EH (cell line): Measurements from ENCODE around the gene NAV2.

Source experiments
- DNase-seq: peaks from one replicate; pipeline ENCODE4 v3.0.0-alpha.2; 2015; ENCODE audit warnings: low read depth

The NAV2 gene, protein sequence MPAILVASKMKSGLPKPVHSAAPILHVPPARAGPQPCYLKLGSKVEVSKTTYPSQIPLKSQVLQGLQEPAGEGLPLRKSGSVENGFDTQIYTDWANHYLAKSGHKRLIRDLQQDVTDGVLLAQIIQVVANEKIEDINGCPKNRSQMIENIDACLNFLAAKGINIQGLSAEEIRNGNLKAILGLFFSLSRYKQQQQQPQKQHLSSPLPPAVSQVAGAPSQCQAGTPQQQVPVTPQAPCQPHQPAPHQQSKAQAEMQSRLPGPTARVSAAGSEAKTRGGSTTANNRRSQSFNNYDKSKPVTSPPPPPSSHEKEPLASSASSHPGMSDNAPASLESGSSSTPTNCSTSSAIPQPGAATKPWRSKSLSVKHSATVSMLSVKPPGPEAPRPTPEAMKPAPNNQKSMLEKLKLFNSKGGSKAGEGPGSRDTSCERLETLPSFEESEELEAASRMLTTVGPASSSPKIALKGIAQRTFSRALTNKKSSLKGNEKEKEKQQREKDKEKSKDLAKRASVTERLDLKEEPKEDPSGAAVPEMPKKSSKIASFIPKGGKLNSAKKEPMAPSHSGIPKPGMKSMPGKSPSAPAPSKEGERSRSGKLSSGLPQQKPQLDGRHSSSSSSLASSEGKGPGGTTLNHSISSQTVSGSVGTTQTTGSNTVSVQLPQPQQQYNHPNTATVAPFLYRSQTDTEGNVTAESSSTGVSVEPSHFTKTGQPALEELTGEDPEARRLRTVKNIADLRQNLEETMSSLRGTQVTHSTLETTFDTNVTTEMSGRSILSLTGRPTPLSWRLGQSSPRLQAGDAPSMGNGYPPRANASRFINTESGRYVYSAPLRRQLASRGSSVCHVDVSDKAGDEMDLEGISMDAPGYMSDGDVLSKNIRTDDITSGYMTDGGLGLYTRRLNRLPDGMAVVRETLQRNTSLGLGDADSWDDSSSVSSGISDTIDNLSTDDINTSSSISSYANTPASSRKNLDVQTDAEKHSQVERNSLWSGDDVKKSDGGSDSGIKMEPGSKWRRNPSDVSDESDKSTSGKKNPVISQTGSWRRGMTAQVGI (N-terminal part only)

DNA sequence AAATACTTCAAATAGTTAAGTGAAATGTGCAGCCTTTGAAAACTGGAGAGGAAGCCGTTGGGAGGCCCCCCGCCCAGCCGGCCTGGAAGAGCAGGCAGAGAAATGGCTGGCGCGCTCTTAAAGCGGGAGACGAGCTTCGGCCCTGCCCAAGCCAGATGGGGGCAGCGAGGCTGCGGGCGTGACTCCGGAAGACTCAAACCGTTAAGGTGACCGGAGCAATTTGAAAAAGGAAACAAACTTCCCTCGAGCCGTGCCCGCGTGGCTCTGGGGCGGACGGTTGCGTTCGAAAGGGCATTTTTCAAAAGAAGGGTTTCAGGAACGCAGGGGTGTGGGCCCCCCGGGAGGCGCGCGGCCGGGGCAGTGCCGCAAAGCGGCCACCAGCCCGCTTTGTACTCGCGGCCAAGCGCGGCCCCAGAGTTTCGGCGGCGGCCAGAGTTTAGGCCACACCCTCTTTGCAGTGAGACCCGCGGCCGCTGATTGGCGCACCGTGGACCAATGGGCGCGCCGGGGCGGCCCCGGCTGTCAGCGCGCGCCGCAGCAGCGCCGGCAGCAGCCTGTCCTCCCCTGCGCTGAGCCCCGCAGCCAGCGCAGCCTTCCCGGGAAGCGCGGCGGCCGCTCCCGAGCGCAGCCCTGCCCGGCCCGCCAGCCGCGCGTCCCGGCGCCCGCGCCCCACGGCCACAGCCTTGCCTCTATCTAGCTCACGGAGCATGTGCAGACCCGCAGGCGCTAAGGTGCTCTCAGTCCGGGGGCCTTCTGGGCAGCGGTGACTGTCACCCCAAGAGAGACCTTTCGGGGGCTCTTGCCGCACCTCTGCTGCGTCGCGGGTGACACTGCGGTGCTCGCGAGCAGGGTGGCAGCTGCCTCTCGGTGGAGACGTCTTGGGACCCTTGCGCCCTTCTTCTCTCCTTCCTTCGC, at the start of gene NAV2:
NAV2 (plus strand) TSS at position 557 of the 915 bp plus-strand sequence. CDS start 859 bp downstream, outside the sequence.
- peak; percentile 94 for DNase-seq

DNA sequence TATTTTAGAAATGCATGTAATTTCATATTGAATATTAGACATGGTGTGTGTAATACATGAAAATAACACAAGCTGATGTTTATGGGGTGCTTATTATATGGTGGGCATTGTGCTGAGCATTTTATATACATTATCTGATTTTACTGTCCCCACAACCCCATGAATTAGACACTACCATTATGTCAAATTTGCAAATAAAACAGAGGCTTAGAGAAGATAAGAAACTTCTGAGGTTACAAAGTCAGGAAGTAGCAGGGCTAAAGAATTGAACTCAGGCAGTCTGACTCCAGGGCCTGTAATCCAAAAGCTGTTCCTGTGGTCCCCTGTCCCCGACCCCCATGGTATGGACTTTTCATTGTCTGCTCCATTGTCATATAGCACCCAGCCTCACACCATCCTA, 49.4 kb upstream of the NAV2 start:
- DNase-seq = no peak

DNA sequence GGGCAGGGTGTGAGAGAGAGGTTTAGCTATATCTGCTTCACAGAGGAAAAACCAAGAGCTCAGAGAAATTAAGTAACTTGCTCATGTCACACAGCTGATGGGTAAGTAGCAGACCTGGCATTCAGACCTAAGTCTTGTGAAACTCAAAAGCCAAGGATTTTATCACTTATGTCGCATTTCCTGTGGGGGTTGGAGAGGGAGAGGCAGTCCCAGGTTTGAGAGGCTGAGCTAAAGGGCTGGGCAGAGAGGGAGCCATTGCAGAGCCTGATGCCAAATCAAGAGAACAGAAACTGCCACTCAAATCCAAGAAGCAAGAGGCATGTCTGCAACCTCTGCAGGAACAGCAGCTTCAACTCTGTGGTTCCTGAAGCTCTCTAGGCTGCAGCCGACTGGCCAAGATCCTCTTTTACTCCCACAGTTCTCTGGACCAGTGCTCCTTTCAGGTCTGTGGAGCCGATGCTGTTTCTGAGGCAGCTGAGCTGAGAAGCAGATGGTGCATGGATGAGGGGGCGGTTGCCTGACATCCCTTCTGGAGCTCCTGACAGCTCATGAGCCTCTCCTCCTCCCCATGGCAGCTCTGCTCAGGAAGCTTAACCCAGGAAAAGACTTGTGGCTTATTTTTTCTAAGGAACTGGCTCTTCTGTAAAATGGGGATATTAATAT, 47.6 kb upstream of the NAV2 start:
- DNase-seq = peak; percentile 71

DNA sequence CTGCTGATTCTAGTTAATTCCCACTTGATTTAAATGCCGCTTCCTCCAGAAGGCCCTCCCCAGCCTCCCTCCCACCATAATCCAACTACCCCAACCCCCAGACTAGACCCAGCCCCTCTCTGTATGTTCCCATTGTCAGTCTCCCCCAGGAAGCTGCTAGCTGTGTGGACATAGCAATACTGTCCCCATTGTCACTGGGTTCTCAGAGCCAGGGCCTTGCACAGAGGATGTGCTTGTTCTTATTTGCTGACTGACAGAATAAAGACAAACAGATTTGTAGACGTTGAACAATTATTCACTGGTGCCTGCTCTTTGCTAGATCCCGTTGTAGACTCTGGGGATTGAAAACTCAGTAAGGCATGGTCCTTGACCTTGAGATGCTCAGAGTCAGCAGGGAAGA, 45.7 kb upstream of the NAV2 start:
- DNase-seq = no peak

DNA sequence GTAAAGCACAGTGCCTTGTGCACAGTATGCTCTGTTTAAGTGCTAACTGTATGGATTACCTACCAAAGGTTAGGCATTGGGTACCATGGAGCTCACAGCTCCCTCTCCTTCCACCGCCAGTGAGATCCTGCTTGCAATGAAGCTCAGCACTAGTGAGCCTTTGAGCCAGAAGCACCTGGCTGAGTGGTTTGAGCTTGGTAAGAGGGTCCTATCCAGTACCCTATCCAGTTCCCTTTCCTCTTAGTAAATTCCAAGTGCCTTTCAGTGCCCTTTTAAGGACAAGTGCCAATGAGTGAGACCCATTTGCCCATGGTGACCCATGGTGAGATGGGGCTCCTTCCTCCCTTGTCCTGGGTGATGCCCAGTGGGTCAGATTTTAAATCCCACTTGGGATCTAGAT, 43.1 kb upstream of the NAV2 start:
- no peak for DNase-seq

DNA sequence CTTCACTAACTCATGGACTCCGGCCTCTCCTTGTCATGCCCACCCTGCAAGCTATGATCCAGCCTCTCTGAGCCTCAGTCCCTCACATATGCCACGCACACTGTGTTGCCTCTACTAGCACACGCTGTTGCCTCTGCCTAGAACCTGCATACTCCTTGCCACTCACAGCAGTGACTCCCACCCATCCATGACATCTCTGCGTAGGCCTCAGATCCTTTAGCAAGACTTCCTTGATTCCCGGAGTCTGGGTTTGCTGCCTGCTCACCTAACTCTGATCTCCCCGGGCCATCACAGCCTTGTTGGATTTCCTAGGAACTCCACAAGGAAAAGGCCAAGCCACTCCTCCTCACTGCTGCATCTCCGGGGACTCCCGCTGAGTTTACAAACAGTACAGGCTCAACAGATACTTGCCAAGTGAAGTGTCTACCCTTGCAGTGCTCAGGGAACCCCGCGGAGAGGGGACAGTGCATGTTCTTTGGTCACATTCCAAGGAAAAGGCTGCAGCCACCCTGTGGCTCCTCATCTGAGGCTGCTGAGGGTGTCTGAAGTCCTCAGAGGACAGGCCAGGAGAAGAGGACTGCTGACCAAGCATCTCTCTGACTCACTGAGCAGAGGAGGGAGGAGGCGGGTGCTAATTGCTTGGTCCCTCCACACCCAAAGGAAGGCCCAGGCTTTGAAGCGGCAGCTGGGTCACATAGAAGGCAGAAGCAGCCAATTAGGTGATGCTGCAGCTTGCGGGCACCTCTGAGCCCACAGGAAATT, 42.4 kb upstream of the NAV2 start:
- peak; percentile 88 for DNase-seq

DNA sequence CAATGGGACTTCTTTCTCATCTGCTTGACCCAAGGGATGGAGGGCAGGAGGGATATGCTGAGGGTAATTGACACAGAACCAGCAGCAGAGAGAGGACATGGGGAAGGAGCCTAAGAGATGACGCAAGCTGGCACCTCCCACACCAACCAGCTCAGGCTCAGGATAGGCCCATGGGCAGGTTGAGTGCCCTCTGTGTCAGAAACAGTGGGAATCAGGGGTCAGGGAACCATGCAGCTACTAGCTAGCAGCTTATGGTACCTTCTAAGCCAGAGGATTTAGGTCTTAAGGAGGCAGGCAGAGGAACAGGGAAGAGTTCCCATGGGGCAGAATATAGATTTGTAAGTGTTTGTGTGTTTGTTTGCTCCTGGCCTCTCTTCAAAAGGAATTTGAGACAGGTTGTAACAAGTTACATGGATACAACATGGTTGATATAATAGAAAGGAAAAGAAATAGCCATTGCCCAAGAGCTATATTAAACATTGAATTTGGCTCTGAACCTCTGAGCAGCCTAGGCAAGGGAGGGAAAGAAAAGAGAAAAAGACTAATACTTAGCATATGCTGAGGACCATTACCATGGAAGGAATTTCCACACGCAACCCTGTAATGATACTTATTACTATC, 39.9 kb upstream of the NAV2 start:
- DNase-seq = no peak

DNA sequence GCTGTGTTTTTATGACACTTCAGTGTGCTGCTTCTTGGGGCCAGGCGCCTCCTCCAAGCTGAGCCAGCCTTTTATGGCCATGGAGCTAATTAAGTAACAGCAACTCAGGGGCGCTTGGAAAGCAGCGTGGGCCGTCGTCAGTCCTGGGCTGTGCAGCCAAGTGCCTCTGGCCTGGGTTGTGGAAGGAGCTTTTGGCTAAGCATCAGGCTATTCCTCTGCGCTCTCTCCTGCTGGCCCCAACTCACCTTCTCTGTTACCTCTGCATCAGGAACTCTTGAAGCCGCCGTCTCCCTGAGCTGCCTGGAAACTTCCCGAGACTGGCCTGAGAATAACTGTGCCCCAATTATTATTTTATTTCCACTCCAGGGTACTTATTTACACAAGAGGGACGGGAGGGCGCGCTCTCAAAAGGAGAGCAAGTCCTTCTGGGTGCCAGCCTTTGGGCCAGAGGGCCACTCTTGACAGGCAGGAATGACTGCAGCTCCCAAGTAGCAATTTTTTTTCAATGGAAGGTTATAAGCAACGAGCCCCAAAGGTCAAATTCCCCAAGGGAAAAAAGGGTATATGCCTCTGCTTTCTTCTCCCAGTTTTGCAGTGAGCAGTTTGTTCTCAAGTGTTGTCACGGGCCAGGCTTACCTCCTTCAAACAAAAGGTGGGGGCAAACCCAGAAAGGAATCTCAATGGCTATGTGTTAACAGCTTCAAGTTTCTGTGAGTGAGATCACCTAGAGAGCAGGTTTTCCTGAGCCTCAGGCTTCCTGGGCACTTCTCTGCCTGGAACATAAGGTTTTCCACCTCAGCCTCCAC, 38.5 kb upstream of the NAV2 start:
- DNase-seq = no peak

DNA sequence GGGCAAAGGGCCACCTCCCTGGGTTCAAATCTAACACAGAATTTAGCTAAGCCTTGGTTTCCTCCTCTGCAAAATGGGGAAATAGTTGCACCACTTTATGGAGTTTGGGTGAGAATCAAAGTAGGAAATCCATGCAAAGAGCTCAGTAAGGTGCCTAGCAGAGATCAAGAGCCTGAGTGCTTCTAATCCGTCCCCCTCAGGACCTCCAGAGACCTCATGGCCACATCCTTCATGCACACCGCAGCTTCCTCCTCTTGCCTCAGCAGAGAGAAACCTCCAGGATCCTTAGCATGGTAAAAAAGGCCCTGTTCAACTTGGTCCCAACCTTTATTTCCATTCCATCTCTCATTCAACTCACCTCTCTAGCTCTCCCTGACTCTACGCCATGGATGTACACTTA, 37.8 kb upstream of the NAV2 start:
- no peak for DNase-seq

DNA sequence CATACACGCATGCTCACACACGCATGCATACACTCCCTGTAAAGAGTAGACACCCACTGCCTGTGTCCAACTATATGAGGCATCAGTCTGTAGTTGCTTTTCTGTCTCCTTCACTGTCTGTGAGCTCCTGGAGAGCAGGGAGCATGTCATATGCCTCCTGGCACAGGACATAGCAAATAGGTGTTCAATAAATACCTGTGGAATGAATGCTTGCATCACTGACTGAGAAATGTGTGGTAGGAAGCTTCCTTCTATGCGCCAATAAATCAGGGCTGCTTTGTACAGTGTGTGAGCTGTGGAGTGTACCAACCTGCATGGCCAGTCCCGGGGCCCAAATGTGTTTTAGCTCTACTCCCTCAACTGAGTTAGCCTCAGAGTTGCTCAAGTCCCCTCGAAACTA, 37.2 kb upstream of the NAV2 start:
- DNase-seq = no peak

DNA sequence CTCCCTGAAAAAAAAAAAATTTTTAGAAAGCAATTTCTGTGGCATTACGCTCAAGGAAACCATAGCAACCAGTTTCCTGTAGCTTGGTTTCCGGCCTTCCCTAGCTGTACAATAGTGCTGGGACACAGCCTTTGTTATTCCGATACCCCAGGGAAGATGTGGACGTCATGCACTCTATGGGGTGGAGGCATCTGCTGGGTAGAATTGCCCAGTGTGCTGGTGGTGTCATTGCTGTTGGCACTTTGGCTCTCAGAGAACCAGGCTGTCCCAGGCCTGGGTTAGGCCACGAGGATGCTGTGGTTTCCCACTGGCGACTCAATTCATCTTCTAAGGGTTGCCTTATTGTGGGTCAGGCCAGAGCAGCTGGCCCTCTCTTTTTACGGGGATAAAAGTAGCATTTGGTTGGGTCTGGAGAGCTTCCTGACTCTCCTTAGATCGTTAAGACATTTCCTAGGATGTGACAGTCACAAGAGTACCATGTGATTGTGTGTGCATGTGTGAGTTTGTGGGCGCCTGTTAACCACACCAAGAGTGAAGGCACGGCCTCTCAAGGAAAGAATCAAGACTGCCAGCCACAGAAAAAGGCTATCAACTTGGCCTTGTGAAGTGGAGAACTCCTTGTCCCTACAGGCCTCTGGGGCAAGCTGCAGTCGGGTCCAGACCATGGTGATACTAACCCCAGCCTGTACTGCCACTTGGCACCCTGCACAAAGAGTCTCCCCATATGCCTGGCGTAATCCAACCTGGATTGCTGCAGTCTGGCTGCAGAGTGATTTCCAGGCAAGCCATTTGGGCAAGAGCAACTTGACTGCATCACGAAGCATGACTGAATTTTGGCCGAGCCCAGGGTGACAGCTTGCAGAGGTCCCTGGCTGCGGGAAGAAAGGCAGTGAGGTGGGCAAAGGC, 35.9 kb upstream of the NAV2 start:
- DNase-seq = no peak

DNA sequence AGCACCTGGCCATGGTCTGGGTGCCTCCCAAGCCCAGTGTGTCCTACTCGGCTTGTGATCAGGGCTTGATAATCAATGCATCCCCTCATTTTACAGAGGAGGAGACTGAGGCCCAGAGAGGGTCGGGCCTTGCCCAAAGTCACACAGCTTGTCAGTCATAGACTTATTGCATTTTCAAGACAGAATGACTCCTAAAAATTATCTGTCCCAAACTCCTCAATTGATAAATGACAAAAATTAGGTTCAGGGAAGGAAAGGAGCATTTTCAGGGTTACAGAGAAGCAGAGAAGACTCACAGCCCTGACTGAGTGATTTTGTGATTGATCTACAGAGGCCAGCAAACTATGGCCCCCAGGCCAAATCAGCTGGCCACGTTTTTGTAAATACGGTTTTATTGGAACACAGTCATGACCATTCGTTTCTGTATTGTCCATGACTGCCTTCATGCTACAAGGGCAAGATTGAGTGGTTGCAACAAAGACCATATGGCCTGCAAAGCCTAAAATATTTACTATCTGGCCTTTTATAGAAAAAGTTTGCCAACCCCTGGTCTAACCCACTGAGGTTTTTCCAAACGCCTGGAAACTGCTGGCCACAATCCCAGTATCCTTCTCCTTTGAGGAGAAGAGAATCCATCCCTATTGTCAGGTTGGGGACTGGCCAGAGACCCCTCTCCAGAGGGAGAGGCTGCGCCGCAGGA, 35.1 kb upstream of the NAV2 start:
- DNase-seq = peak; percentile 38

DNA sequence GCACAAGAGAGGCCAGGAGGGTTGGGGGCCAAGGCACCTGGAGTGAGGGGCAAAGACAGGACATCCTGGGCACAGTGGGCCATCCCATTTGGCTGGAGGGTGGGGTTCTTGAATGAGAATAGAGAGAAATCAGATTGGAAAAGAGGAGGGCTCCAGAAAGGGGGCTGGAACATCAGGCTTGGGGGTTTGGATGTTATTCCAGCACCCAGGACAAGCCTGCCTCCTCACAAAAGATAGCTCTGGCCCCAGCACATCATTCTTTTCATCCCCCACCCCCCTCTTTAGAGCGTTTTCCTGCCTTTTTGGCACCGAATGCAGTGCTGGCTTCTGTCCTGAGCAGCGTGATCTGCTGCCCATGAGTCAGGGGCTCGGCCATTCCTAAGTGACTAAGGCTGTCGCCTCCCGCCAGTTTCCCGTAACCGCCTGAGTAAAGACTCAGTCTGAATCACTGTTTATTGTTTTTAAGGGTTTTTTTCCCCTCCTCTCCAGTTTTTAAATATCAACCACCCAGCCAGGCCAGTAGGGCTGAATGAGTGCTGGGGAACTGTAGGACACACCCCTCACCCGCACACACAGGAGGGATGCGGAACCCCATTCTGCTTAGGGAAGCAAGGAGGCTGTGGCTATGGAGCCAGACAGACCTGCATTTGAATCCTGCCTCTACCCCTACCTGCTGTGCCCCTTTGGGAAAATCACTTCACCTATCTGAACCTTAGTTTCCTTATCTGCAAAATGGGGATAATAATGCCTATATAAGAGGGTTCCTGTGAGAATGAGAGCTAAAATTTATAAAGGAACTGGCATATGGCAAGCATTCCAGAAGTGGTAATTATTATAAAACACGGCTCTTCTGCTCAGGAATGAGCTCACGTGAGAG, 32.4 kb upstream of the NAV2 start:
- peak; percentile 99 for DNase-seq

DNA sequence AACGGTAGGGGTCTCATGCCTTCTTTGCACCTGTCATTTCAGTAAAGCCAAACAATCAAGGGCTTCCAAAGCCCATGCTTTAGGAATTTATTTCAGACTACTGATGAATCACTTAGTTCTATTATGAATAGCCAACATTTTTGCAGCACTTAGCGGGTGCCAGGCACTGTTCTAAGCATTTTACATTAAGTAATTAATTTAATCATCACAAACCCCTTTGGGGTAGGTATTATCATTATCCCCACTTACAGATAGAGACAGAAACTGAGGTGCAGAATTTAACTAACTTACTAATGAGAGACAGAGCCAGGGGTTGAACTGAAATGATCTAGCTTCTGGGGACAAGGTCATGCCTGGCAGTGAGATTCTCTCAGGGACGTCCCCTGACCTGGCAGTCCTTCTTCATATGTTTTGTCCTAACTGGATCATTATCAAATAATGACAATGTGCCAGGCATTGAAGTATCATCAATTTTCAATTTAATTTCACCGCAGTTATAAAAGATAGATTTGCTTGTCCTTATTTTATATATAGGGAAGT, 31.7 kb upstream of the NAV2 start:
- peak; percentile 57 for DNase-seq

DNA sequence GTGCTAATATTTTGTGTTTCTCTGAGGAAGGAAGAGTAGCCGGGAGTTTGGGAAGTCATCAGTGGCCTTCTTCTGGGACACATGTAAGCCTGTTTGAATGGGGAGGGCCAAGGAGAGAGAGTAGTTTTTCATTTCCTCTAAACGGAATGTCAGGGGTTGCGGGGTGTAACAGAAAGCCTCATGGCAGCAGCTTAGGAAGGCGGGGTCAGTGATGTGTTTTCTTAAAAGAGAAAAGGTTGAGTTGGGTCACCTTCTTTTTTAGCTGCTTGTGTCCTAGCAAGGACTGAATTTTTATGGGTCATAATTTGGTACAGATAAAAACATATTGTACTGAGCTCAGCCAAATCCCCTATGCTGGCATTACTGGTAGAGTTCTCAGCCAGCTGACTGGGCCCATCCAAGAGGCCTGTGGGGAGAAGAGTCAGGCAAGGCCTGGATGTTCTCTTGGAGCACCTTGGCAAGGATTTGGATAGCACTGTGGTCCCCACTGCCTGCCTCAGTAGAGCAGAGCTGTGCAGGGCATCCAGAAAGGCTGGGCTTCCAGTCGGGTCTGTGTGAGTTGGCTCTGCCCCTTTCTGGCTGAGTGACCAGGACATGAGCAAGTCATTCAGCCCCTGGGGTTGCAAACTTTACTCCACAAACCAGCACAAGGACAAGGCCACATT, 29.4 kb upstream of the NAV2 start:
- no peak for DNase-seq
